Upper lobe of left lung (tissue), 6 donors: ENCODE results near the gene RAB11FIP2. TPM values are rescaled to one million over a fixed set of nuclear protein-coding genes. Genes with fewer than 3 reads are reported as not detected.
A peak's percentile ranks its signal among the peaks of the same experiment; 100 is the strongest.

Experiments used
- ATAC-seq, 2 donors: fragments of 200-7000 bp; cut with Tn5 transposase; one replicate each; pipeline ENCODE4 v1.9.1; 2022; ENCODE audit warnings: mild to moderate bottlenecking in 2 of 2, moderate library complexity in 2 of 2; ENCODE audit not compliant: low FRiP score in 2 of 2
- DNase-seq, 2 donors: peaks; one replicate each; pipeline ENCODE4 v3.0.0-alpha.2; 2019 to 2020
- H3K27ac ChIP-seq, 4 donors: fragments of 200-600 bp; sonication (generic); one replicate each; pipeline ENCODE4 v1.5.1; 2016 to 2019
- H3K27me3 ChIP-seq, 4 donors: fragments of 200-600 bp; sonication (generic); one replicate each; pipeline ENCODE4 v1.5.1; 2017 to 2019
- H3K36me3 ChIP-seq, 4 donors: fragments of 200-600 bp; sonication (generic); one replicate each; pipeline ENCODE4 v1.5.1; 2016 to 2019
- H3K4me1 ChIP-seq, 4 donors: fragments of 200-600 bp; sonication (generic); one replicate each; pipeline ENCODE4 v1.5.1; 2018 to 2019
- H3K4me3 ChIP-seq, 4 donors: fragments of 200-600 bp; sonication (generic); one replicate each; pipeline ENCODE4 v1.5.1; 2017 to 2019; ENCODE audit warnings: mild to moderate bottlenecking in 2 of 4, moderate library complexity in 1 of 4
- H3K9me3 ChIP-seq, 4 donors: fragments of 200-600 bp; sonication (generic); one replicate each; pipeline ENCODE4 v1.5.1; 2018 to 2019
- CTCF ChIP-seq, 6 experiments: fragments of 450-650 bp in 4 of 6; fragments of 200-600 bp in 2 of 6; sonication (generic) in 2 of 6; IDR thresholded peaks; one replicate each; pipeline ENCODE4 v1.5.1; 2016 to 2019; ENCODE audit warnings: antibody characterized with exemption in 6 of 6
- EP300 ChIP-seq, 4 donors: sonication (generic); formaldehyde crosslinking; IDR thresholded peaks; one replicate each; pipeline ENCODE4 v1.5.1; 2017; ENCODE audit warnings: antibody characterized with exemption in 4 of 4, control low read depth in 2 of 4
- POLR2A ChIP-seq, 4 donors: fragments of 450-650 bp; IDR thresholded peaks; one replicate each; pipeline ENCODE4 v1.5.1; 2016 to 2017; ENCODE audit warnings: antibody characterized with exemption in 4 of 4, mild to moderate bottlenecking in 2 of 4
- POLR2AphosphoS5 ChIP-seq, 2 donors: sonication (generic); formaldehyde crosslinking; IDR thresholded peaks; one replicate each; pipeline ENCODE4 v1.5.1; 2017; ENCODE audit warnings: antibody characterized with exemption in 2 of 2
- WGBS, 2 donors: methylation state at CpG; one replicate each; pipeline ENCODE4 v1.1.5; 2017 to 2018; 5-methylcytosine and 5-hydroxymethylcytosine counted together
- total RNA-seq, 6 donors: library from RNA; depleted of rRNA in 4 of 6; stranded (reverse); fragments of >200 nt in 4 of 6; gene quantifications; one replicate each; pipeline versions ENCODE4 v1.1.0 to v1.2.1, GENCODE V29; 2016 to 2021
- donor health status: DM: no; HTN: no; CAD: no; lungs with moderate emphysema.
- donor health status: DM: no; HTN: yes; CAD: no; lungs with severe emphysema.

RAB11FIP2 gene
- total RNA-seq, 6 donors from 2014 or later = 12.9 to 66.4 (median 31.0) TPM

GRCh38 chr10:118020365-118020764, 26.4 kb downstream of the RAB11FIP2 start:
- Histone ChIP-seq H3K36me3 (peaks cover 0 to 11% (median 0%) of the 10 kb centered on the region in 4 donors), H3K9me3 (no peaks in the 10 kb centered on the region), H3K4me3 (no peak overlapping the region), H3K27ac (no peak overlapping the region), H3K27me3 (no peaks in the 10 kb centered on the region), H3K4me1 (peaks cover 0 to 6% (median 0%) of the 10 kb centered on the region in 4 donors)
- 72 to 90% methylated on average over 3 of the region's 3 CpGs for WGBS, 2 donors
- DNase-seq (no peak), ATAC-seq (no peak)
- TF ChIP-seq CTCF (IDR thresholded peaks at IDR 0.05) = no peak
- TF ChIP-seq POLR2A (IDR thresholded peaks at IDR 0.05) = no peak
- no peak for TF ChIP-seq POLR2AphosphoS5 (IDR thresholded peaks at IDR 0.05)
- TF ChIP-seq EP300 (IDR thresholded peaks at IDR 0.05) = no peak

- H3K27me3 ChIP-seq = no peaks in the 10 kb centered on the region
- H3K4me1 ChIP-seq = peaks cover 0 to 6% (median 0%) of the 10 kb centered on the region in 4 donors
- peaks cover 0 to 21% (median 0%) of the 10 kb centered on the region in 4 donors for H3K36me3 ChIP-seq
- 59 to 63% methylated on average over 5 of the region's 5 CpGs for WGBS, 2 donors
- no peak for TF ChIP-seq CTCF (IDR thresholded peaks at IDR 0.05)
- no peak for TF ChIP-seq POLR2A (IDR thresholded peaks at IDR 0.05)
- no peak for TF ChIP-seq POLR2AphosphoS5 (IDR thresholded peaks at IDR 0.05)
- TF ChIP-seq EP300 (IDR thresholded peaks at IDR 0.05) = no peak
- peak in 1 of 2 donors; percentile 61 for DNase-seq
- ATAC-seq = peak in 1 of 2 donors; percentile 77
- H3K27ac ChIP-seq = peak overlapping the region in 1 of 4 donors; percentile 28
- no peak overlapping the region for H3K4me3 ChIP-seq
- no peaks in the 10 kb centered on the region for H3K9me3 ChIP-seq
Measured at GRCh38 chr10:118017850-118018249, 28.9 kb downstream of the RAB11FIP2 start.

- peaks cover 0 to 6% (median 0%) of the 10 kb centered on the region in 4 donors for H3K4me1 ChIP-seq
- TF ChIP-seq EP300 (IDR thresholded peaks at IDR 0.05) = no peak
- no peak for TF ChIP-seq POLR2AphosphoS5 (IDR thresholded peaks at IDR 0.05)
- TF ChIP-seq CTCF (IDR thresholded peaks at IDR 0.05) = no peak
- TF ChIP-seq POLR2A (IDR thresholded peaks at IDR 0.05) = no peak
- WGBS, 2 donors = 91 to 95% methylated on average over 12 of the region's 12 CpGs
- peak in 1 of 2 donors; percentile 11 for DNase-seq
- no peaks in the 10 kb centered on the region for H3K9me3 ChIP-seq
- H3K36me3 ChIP-seq = peaks cover 0 to 21% (median 0%) of the 10 kb centered on the region in 4 donors
- H3K27ac ChIP-seq = peak overlapping the region in 1 of 4 donors; percentile 3
- no peak overlapping the region for H3K4me3 ChIP-seq
- no peak for ATAC-seq
- H3K27me3 ChIP-seq = no peaks in the 10 kb centered on the region
Measured at GRCh38 chr10:118017071-118017740, 29.5 kb downstream of the RAB11FIP2 start.

GRCh38 chr10:118012952-118013525, 33.7 kb downstream of the RAB11FIP2 start:
- no peak for DNase-seq
- peaks cover 0 to 6% (median 0%) of the 10 kb centered on the region in 4 donors for H3K4me1 ChIP-seq
- no peak overlapping the region for H3K27ac ChIP-seq
- H3K4me3 ChIP-seq = no peak overlapping the region
- TF ChIP-seq CTCF (IDR thresholded peaks at IDR 0.05) = no peak
- TF ChIP-seq EP300 (IDR thresholded peaks at IDR 0.05) = no peak
- TF ChIP-seq POLR2AphosphoS5 (IDR thresholded peaks at IDR 0.05) = no peak
- no peak for TF ChIP-seq POLR2A (IDR thresholded peaks at IDR 0.05)
- H3K36me3 ChIP-seq = peaks cover 0 to 39% (median 2%) of the 10 kb centered on the region in 4 donors
- ATAC-seq = no peak
- H3K27me3 ChIP-seq = no peaks in the 10 kb centered on the region
- no peaks in the 10 kb centered on the region for H3K9me3 ChIP-seq
